ENCODE results near the gene ZC2HC1B.

DNA sequence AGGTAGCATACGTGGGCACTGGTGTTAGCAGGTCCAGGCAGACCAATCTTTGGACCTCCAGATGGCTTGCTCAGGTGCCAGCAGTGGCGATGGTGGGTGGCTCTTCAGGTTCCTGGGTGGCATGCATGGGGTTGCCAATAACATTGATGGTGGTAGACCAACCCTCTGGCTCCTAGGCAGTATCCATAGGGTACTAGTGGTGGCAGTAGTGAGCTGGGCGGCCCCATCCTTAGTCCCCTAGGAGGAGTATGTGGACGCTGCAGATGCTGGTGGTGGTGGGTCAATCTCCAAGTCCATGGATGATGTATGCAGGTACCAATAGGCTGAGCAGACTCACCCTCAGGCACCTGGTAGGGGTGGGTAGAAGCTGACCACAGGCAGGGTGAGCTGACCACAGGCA lies 70.6 kb downstream of the ZC2HC1B start:
- TF ChIP-seq YY1 (IDR thresholded peaks at IDR 0.05; ENCODE audit: insufficient read depth, insufficient read length) (no peak), ZNF274 (IDR thresholded peaks at IDR 0.05; ENCODE audit: low read depth, low read length) (no peak), SUZ12 (IDR thresholded peaks at IDR 0.05; ENCODE audit: extremely low read depth, insufficient read depth, insufficient read length) (no peak)
